ENCODE results near the gene GNAQ.
A peak's percentile ranks its signal among the peaks of the same experiment; 100 is the strongest.

GNAQ gene

GRCh38 chr9:77834898-77835488, 196.6 kb downstream of the GNAQ start:
- FAIRE-seq: no peak

- FAIRE-seq: no peak
Observed at GRCh38 chr9:77833561-77834429, 197.8 kb downstream of the GNAQ start.

- no peak for FAIRE-seq
Observed at GRCh38 chr9:77832639-77833038, 199.0 kb downstream of the GNAQ start.

- no peak for FAIRE-seq
Observed at GRCh38 chr9:77831781-77832180, 199.8 kb downstream of the GNAQ start.

GRCh38 chr9:77830618-77831285, 200.9 kb downstream of the GNAQ start:
- FAIRE-seq: peak; percentile 13

GRCh38 chr9:77829420-77829819, 202.2 kb downstream of the GNAQ start:
- FAIRE-seq: no peak

GRCh38 chr9:77827104-77827784, 204.4 kb downstream of the GNAQ start:
- no peak for FAIRE-seq

- no peak for FAIRE-seq
Observed at GRCh38 chr9:77826621-77827020, 205.0 kb downstream of the GNAQ start.

- FAIRE-seq: no peak
Observed at GRCh38 chr9:77826116-77826515, 205.5 kb downstream of the GNAQ start.

- no peak for FAIRE-seq
Observed at GRCh38 chr9:77825361-77825760, 206.2 kb downstream of the GNAQ start.

- no peak for FAIRE-seq
Observed at GRCh38 chr9:77820293-77820954, 211.2 kb downstream of the GNAQ start.

GRCh38 chr9:77819657-77820056, 212.0 kb downstream of the GNAQ start:
- no peak for FAIRE-seq

- no peak for FAIRE-seq
Observed at GRCh38 chr9:77817590-77818311, 213.9 kb downstream of the GNAQ start.

GRCh38 chr9:77816641-77817341, 214.8 kb downstream of the GNAQ start:
- no peak for FAIRE-seq

GRCh38 chr9:77815260-77815659, 216.4 kb downstream of the GNAQ start:
- no peak for FAIRE-seq

GRCh38 chr9:77811832-77812231, 219.8 kb downstream of the GNAQ start:
- no peak for FAIRE-seq

- no peak for FAIRE-seq
Observed at GRCh38 chr9:77810637-77811119, 220.9 kb downstream of the GNAQ start.

GRCh38 chr9:77810047-77810446, 221.6 kb downstream of the GNAQ start:
- FAIRE-seq: no peak

GRCh38 chr9:77809552-77809951, 222.1 kb downstream of the GNAQ start:
- no peak for FAIRE-seq

GRCh38 chr9:77808751-77809081, 222.9 kb downstream of the GNAQ start:
- no peak for FAIRE-seq
